Measurements from ENCODE around the gene TTLL7. TPM values are rescaled to one million over a fixed set of nuclear protein-coding genes. Genes with fewer than 3 reads are reported as not detected.
A peak's percentile ranks its signal among the peaks of the same experiment; 100 is the strongest.

The TTLL7 gene
- total RNA-seq, 2 donors from 2014 or later: 24.7 to 26.6 TPM

- WGBS: 78% methylated on average over 2 of the region's 2 CpGs
- Histone ChIP-seq H3K27ac (no peak overlapping the region), H3K4me3 (no peak overlapping the region), H3K36me3 (no peaks in the 10 kb centered on the region), H3K4me1 (replicated peaks) (no peaks in the 10 kb centered on the region), H3K27me3 (replicated peaks; ENCODE audit: insufficient read depth) (no peaks in the 10 kb centered on the region), H3K9me3 (no peaks in the 10 kb centered on the region)
- TF ChIP-seq, protein P1, sequence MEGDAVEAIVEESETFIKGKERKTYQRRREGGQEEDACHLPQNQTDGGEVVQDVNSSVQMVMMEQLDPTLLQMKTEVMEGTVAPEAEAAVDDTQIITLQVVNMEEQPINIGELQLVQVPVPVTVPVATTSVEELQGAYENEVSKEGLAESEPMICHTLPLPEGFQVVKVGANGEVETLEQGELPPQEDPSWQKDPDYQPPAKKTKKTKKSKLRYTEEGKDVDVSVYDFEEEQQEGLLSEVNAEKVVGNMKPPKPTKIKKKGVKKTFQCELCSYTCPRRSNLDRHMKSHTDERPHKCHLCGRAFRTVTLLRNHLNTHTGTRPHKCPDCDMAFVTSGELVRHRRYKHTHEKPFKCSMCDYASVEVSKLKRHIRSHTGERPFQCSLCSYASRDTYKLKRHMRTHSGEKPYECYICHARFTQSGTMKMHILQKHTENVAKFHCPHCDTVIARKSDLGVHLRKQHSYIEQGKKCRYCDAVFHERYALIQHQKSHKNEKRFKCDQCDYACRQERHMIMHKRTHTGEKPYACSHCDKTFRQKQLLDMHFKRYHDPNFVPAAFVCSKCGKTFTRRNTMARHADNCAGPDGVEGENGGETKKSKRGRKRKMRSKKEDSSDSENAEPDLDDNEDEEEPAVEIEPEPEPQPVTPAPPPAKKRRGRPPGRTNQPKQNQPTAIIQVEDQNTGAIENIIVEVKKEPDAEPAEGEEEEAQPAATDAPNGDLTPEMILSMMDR (IDR thresholded peaks at IDR 0.05): no peak
- TF ChIP-seq POLR2A (IDR thresholded peaks at IDR 0.05) (no peak), POLR2AphosphoS5 (IDR thresholded peaks at IDR 0.05) (no peak)
- intact Hi-C loops (cut with DNase I): no loop called here
- no peak for DNase-seq (ENCODE audit: low spot score)
Observed at GRCh38 chr1:84001501-84001900, 2.6 kb upstream of the TTLL7 start.

GRCh38 chr1:84000954-84001495, 2.1 kb upstream of the TTLL7 start:
- H3K27ac ChIP-seq: no peak overlapping the region
- no peak for DNase-seq (ENCODE audit: low spot score)

DNA sequence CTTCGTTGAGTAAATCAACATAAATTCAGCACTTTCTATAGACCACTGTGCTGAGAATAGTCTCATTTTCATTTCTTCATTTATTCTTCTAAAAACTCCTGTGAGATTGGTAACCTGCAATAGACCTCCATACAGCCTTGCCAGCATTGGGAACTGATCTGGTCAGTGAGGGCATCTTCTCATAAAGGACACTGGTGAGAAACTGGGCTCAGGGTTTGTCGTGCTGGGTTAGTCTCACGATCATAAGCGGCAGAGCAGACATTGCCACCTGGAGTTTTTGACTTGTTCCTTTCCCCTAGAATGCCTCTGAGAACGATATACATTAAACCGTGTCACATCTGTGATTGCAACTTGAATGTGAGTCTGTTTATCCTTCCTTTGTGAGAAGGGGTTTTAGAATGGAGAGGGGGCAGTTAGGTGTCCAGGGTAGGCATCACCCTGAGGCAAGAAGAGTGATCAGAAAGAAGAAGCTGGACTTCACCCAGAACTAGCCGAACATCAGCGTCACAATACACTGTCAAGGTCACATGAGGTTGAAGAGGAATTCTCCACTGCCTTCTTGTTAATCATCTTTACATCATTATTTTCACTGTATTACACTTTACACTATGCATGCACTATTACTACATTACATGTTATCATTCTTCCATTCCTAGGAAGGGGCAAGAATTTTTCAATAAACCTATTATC, 1.4 kb upstream of the TTLL7 start:
- 87% methylated on average over 8 of the region's 8 CpGs for WGBS
- no peak for DNase-seq (ENCODE audit: low spot score)
- Histone ChIP-seq H3K36me3 (no peaks in the 10 kb centered on the region), H3K27ac (no peak overlapping the region), H3K9me3 (no peaks in the 10 kb centered on the region), H3K4me1 (replicated peaks) (no peaks in the 10 kb centered on the region), H3K4me3 (no peak overlapping the region), H3K27me3 (replicated peaks; ENCODE audit: insufficient read depth) (no peaks in the 10 kb centered on the region)
- TF ChIP-seq POLR2A (IDR thresholded peaks at IDR 0.05): no peak
- TF ChIP-seq, protein P1 (IDR thresholded peaks at IDR 0.05): no peak
- TF ChIP-seq POLR2AphosphoS5 (IDR thresholded peaks at IDR 0.05): no peak
- intact Hi-C loops (cut with DNase I): no loop called here

More at GRCh38 chr1:84000954-84001495, 2.1 kb upstream of the TTLL7 start:
- intact Hi-C loops (cut with DNase I): no loop called here
- Histone ChIP-seq H3K4me1 (replicated peaks) (no peaks in the 10 kb centered on the region), H3K9me3 (no peaks in the 10 kb centered on the region), H3K4me3 (no peak overlapping the region), H3K36me3 (no peaks in the 10 kb centered on the region), H3K27me3 (replicated peaks; ENCODE audit: insufficient read depth) (no peaks in the 10 kb centered on the region)
- WGBS: 97% methylated on average over 4 of the region's 4 CpGs
- TF ChIP-seq POLR2A (IDR thresholded peaks at IDR 0.05) (no peak), POLR2AphosphoS5 (IDR thresholded peaks at IDR 0.05) (no peak)
- TF ChIP-seq, protein P1 (IDR thresholded peaks at IDR 0.05): no peak

DNA sequence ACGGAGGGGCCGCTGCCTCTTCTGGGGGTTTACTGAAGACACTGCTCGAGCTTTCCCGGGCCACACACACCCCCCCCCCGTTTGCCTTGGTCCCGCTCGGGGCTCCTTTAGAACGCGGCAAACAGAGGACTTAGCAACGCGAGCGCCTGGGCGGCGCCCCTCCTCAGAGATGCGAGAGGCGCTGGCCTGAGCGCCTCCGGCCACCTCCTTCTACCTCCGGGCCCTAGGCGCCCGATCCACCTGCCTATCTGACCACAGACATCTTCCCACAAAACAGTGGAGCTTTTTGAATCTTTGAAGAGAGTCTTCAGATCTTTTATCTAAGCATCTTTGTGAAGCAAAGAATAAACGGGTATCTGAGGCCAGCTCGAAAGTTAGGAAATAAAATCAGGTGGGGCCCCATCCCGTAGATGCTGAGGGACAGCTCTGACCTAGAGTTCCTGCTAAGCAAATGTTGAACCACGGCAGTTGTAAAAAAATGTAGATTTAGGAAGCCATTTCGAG, 436 bp upstream of the TTLL7 start:
- no peaks in the 10 kb centered on the region for H3K4me1 ChIP-seq (replicated peaks)

More for the DNA sequence above, 436 bp upstream of the TTLL7 start:
- peak overlapping the region; percentile 72 to 83 for H3K4me3 ChIP-seq
- no peaks in the 10 kb centered on the region for H3K9me3 ChIP-seq
- intact Hi-C loops (cut with DNase I): loop anchor here (5.0 to 10.0 kb wide), 2 partner anchors 75 to 123 kb away; no protein-coding TSS in a partner anchor
- WGBS: 2% methylated on average over 18 of the region's 26 CpGs
- H3K27me3 ChIP-seq (replicated peaks; ENCODE audit: insufficient read depth): no peaks in the 10 kb centered on the region
- peak; percentile 32 for TF ChIP-seq POLR2AphosphoS5 (IDR thresholded peaks at IDR 0.05)
- TF ChIP-seq, protein P1 (IDR thresholded peaks at IDR 0.05): no peak
- H3K36me3 ChIP-seq: no peaks in the 10 kb centered on the region
- peak overlapping the region; percentile 76 to 78 for H3K27ac ChIP-seq
- DNase-seq (ENCODE audit: low spot score): peak; percentile 77

Data from prostate gland (tissue), 2 donors.